IPS-NIHi7 (cell line): ENCODE results near the gene COPB2.

Experiments
- DNase-seq: peaks from one replicate; pipeline ENCODE4 v3.0.0; 2012; ENCODE audit warnings: mixed read lengths; ENCODE audit errors: extremely low spot score

Gene COPB2

GRCh38 chr3:139307601-139308555 is 81.6 kb downstream of the COPB2 start:
- no peak for DNase-seq
